ENCODE measurements around the gene CORO2B. TPM values are rescaled to one million over a fixed set of nuclear protein-coding genes. Genes with fewer than 3 reads are reported as not detected.
A peak's percentile ranks its signal among the peaks of the same experiment; 100 is the strongest.

Gene CORO2B
- total and polyA plus RNA-seq, 9 donors = 7.5 to 61.0 (median 18.0) TPM

DNA sequence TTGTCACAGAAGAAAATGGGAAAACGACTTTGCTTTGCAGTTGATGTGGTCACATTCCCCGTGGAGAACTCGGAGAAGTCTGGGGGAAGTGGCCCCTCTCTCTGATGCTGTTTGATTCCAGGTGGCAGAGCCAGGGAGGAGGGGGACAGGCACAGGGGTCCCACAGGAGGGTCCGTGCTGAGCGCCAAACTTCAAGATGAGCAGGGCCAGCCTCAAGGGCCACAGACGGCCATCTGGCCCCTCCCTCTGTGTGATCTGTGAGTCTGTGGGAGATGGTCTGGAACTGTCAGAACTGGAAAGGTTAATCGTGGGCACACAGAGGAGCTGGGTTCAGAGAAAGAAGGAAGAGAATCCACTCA lies 23.1 kb upstream of the CORO2B start:
- no peak for DNase-seq
- WGBS, 3 donors = 90 to 93% (median 92%) methylated on average over 7 of the region's 7 CpGs
- no peak for TF ChIP-seq EP300 (IDR thresholded peaks at IDR 0.05)
- TF ChIP-seq, protein P1, sequence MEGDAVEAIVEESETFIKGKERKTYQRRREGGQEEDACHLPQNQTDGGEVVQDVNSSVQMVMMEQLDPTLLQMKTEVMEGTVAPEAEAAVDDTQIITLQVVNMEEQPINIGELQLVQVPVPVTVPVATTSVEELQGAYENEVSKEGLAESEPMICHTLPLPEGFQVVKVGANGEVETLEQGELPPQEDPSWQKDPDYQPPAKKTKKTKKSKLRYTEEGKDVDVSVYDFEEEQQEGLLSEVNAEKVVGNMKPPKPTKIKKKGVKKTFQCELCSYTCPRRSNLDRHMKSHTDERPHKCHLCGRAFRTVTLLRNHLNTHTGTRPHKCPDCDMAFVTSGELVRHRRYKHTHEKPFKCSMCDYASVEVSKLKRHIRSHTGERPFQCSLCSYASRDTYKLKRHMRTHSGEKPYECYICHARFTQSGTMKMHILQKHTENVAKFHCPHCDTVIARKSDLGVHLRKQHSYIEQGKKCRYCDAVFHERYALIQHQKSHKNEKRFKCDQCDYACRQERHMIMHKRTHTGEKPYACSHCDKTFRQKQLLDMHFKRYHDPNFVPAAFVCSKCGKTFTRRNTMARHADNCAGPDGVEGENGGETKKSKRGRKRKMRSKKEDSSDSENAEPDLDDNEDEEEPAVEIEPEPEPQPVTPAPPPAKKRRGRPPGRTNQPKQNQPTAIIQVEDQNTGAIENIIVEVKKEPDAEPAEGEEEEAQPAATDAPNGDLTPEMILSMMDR (IDR thresholded peaks at IDR 0.05) = no peak
- TF ChIP-seq POLR2A (IDR thresholded peaks at IDR 0.05) = no peak

DNA sequence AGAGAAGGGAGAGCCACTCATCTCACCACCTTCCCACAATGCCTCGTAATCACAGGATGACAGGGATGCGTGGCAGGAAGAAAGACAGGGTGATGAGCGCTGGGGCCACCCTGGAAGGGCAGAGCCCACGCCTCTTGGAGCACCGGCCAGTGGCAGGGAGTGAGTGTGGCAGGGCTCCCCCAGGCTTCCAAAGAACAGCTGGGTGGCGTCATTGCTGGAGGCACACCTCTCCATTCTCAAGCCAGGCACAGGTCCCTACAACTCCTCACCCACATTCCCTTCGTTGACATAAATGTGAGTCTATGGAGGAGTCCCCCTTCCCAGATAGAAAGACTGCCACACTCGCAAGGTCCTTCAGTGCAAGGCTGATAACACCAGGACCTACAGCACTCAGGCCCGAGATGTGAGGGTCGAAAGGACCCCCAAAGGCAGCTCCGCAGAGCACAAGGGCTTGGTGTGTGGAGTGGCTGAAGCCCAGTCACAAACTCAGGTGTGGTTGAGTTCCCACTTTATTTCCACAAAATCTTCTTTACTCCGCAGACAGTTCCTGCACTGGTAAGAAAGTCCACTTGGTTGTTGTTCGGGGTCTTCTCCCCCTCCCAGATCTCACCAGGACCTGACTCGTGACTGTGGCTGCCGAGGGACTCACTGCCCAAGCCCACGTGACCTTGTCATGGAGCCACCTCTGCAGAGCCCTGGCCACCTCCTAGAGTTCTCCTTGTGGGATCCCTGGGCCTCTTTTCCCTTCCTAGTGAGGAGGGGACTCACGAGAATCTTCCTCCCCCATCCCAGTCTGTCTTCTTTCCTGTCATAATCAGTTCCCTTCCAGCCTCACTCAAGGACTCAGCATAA lies 22.4 kb upstream of the CORO2B start:
- intact Hi-C loops (cut with DNase I) = loop anchor here (5.0 to 10.0 kb wide), 6 partner anchors 116 to 321 kb away; no protein-coding TSS in a partner anchor

More for the DNA sequence above, 23.1 kb upstream of the CORO2B start:
- peaks cover 7% of the 10 kb centered on the region for H3K4me1 ChIP-seq (ENCODE audit: insufficient read depth)
- H3K36me3 ChIP-seq = no peaks in the 10 kb centered on the region
- no peak overlapping the region for H3K4me3 ChIP-seq
- H3K27ac ChIP-seq = no peak overlapping the region
- H3K27me3 ChIP-seq = no peaks in the 10 kb centered on the region
- H3K9me3 ChIP-seq = no peaks in the 10 kb centered on the region
- intact Hi-C loops (cut with DNase I) = loop anchor here (5.0 to 10.0 kb wide), 6 partner anchors 117 to 322 kb away; no protein-coding TSS in a partner anchor

DNA sequence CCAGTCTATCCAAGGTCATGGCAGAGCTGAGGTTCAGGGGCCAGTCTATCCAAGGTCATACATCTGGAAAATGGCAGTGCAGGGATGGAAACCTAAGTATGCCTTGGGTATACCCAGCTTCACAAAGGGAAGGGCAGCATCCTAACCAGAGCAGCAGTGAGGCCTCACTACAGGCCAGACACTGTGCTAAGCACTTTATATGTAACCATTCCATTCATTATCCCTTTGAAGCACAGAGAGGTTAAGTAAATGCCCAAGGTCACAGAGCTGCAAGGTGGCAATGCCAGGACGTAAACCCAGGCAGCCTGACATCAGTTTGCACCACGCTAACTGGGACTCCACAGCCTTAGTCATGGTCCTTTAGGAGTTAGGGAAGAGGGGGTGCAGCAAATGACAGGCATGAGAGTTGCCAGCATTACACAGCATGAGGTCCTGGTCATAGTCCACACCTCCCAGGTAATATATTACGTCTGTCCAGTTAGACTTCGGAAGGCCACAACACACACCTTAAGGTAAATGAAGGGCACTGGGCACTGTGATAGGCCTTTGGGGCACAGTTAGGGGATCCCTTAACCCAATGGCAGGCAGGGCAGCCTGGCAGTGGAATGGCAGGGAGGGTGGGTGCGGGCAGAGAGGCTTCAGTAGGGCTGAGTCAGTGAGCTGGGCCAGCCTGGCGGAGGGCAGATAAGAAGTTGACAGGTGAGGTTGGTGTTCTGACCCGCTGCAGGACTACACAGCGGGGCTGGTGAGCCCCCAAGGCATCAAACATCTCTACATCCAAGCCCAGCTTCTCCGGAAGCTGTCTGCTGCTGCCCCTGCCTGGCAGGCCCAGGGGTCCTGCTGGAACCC lies 21.1 kb upstream of the CORO2B start:
- TF ChIP-seq, protein P1 (IDR thresholded peaks at IDR 0.05) = no peak
- TF ChIP-seq EP300 (IDR thresholded peaks at IDR 0.05) (no peak), POLR2A (IDR thresholded peaks at IDR 0.05) (no peak)
- H3K27me3 ChIP-seq = no peaks in the 10 kb centered on the region
- DNase-seq = no peak
- H3K27ac ChIP-seq = no peak overlapping the region
- H3K4me1 ChIP-seq (ENCODE audit: insufficient read depth) = peaks cover 7% of the 10 kb centered on the region
- 90 to 98% (median 97%) methylated on average over 9 of the region's 9 CpGs for WGBS, 3 donors
- no peak overlapping the region for H3K4me3 ChIP-seq
- intact Hi-C loops (cut with DNase I) = loop anchor here (5.0 to 10.0 kb wide), 6 partner anchors 115 to 320 kb away; no protein-coding TSS in a partner anchor
- no peaks in the 10 kb centered on the region for H3K9me3 ChIP-seq
- no peaks in the 10 kb centered on the region for H3K36me3 ChIP-seq

More for the DNA sequence above, 22.4 kb upstream of the CORO2B start:
- no peak for DNase-seq
- no peak overlapping the region for H3K4me3 ChIP-seq
- no peaks in the 10 kb centered on the region for H3K27me3 ChIP-seq
- 88 to 89% (median 89%) methylated on average over 17 of the region's 17 CpGs for whole genome bisulfite sequencing, 3 donors
- H3K27ac ChIP-seq = peak overlapping the region in 1 of 2 donors; percentile 39
- H3K9me3 ChIP-seq = no peaks in the 10 kb centered on the region
- H3K36me3 ChIP-seq = no peaks in the 10 kb centered on the region
- TF ChIP-seq, protein P1 (IDR thresholded peaks at IDR 0.05) = no peak
- no peak for TF ChIP-seq POLR2A (IDR thresholded peaks at IDR 0.05)
- no peak for TF ChIP-seq EP300 (IDR thresholded peaks at IDR 0.05)
- peaks cover 7% of the 10 kb centered on the region for H3K4me1 ChIP-seq (ENCODE audit: insufficient read depth)

All from ovary (tissue), 9 donors.